Natural killer cell (primary cell): Measurements from ENCODE around the gene CAPN15. TPM values are rescaled to one million over a fixed set of nuclear protein-coding genes. Genes with fewer than 3 reads are reported as not detected.

ENCODE experiments used
- ATAC-seq, 3 donors: fragments of 150-1000 bp in 2 of 3; fragments of 200-7000 bp in 1 of 3; cut with Tn5 transposase; 1 replicate in 1 of 3; 2 replicates in 2 of 3; pipeline ENCODE4 v1.10.0; 2021; ENCODE audit warnings: mild to moderate bottlenecking in 2 of 3, moderate library complexity in 2 of 3
- DNase-seq, 2 donors: peaks; one replicate each; pipeline versions ENCODE4 v3.0.0 to v3.0.0-alpha.2; 2013 to 2021; ENCODE audit warnings: mixed read lengths in 1 of 2
- H3K27ac ChIP-seq: one replicate; pipeline ENCODE4 v1.5.1; 2013; ENCODE audit warnings: mild to moderate bottlenecking, low read length
- H3K27me3 ChIP-seq: one replicate; pipeline ENCODE4 v1.6.1; 2013; ENCODE audit warnings: low read length; ENCODE audit not compliant: control insufficient read depth, insufficient read depth
- H3K36me3 ChIP-seq: one replicate; pipeline ENCODE4 v1.6.1; 2013; ENCODE audit warnings: low read length; ENCODE audit not compliant: control insufficient read depth, insufficient read depth
- H3K4me1 ChIP-seq: one replicate; pipeline ENCODE4 v1.6.1; 2013; ENCODE audit warnings: low read length; ENCODE audit not compliant: control insufficient read depth, insufficient read depth
- H3K4me3 ChIP-seq: one replicate; pipeline ENCODE4 v1.5.1; 2013; ENCODE audit warnings: low read length
- H3K9me3 ChIP-seq: one replicate; pipeline ENCODE4 v1.6.1; 2013; ENCODE audit warnings: low read length; ENCODE audit not compliant: control insufficient read depth, insufficient read depth
- H3K27ac Mint-ChIP-seq, 2 donors: one replicate each; pipeline ENCODE4 v1.8.0; 2022; ENCODE audit warnings: mild to moderate bottlenecking in 2 of 2, mixed read lengths in 2 of 2, moderate library complexity in 1 of 2
- H3K27me3 Mint-ChIP-seq, 2 donors: one replicate each; pipeline ENCODE4 v1.8.0; 2022; ENCODE audit warnings: low read depth in 2 of 2, mixed read lengths in 2 of 2
- H3K36me3 Mint-ChIP-seq: one replicate; pipeline ENCODE4 v1.8.0; 2022; ENCODE audit warnings: mixed read lengths
- H3K4me1 Mint-ChIP-seq, 2 donors: one replicate each; pipeline ENCODE4 v1.8.0; 2022; ENCODE audit warnings: mixed read lengths in 2 of 2
- H3K4me3 Mint-ChIP-seq: one replicate; pipeline ENCODE4 v1.8.0; 2022; ENCODE audit warnings: mild to moderate bottlenecking, moderate library complexity, mixed read lengths
- H3K9me3 Mint-ChIP-seq, 2 donors: one replicate each; pipeline ENCODE4 v1.8.0; 2022; ENCODE audit warnings: mixed read lengths in 2 of 2
- WGBS: methylation state at CpG from one replicate; pipeline ENCODE4 v1.1.7; 2013; ENCODE audit warnings: missing lambda C conversion rate; ENCODE audit not compliant: insufficient coverage; 5-methylcytosine and 5-hydroxymethylcytosine counted together
- intact Hi-C: fragments of 100-400 bp; cut with micrococcal nuclease; formaldehyde crosslinking; loops from one replicate; pipeline ENCODE4 v1.14.2; 2022
- total RNA-seq, 4 donors: library from RNA; stranded (reverse); fragments of 120-200 nt in 1 of 4; gene quantifications; one replicate each; pipeline versions ENCODE4 v1.2.3 to v1.2.4, GENCODE V29; 2013 to 2022
- TF ChIP-seq, protein P1 (sequence below): fragments of 200-600 bp; IDR thresholded peaks from one replicate; pipeline ENCODE4 v1.8.0; 2022; ENCODE audit warnings: antibody characterized with exemption

CAPN15 gene
- total RNA-seq, 3 donors from 2014 or later (not counting 1 experiment from before 2014, with no cell fraction given) = 151 to 275 (median 186) TPM

DNA sequence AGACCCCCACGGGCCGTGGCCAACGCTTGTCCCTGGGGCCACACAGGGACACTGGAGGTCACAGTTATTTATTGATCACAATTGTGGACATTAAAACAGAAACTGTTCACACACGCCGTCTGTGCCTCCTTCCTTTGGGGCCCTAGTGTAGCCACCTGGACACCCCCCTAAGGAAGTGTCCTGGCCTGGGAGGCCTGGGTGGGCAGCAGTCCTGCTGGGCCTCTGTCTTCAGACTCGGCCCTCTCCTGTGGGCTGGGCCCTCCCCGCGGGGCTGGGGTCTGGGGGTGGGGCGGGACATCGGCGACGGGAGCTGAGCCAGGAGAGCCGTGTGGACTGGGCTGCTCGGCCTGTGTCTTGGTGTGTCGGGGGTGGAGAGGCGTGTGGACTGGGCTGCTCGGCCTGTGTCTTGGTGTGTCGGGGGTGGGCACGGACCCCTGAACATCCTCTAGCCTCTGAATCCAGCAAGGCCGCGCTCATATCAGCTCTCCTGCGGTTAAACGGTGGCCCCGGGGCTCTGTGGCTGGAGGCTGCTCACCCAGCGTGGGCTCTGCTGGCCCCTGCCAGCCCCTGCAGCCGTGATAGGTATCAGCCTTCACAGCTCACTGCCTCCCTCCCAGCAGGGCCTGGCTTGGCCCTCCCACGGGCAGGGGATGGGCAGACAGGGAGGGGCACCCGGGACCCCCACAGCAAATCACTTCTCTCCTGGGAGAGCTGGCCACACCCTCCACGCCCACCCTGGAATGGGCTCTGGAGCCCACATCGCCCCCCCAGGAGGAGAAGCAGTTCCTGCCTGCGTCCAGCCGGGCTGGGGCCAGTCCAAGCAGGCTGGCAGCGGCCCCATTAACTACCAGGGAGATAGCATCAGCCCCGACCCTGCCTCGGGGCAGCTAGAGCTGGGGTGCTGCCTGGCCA lies 38.2 kb downstream of the CAPN15 start:
- H3K36me3 Mint-ChIP-seq = no peaks in the 10 kb centered on the region
- Histone ChIP-seq H3K27me3 (peaks cover 5% of the 10 kb centered on the region), H3K4me1 (peaks cover 37% of the 10 kb centered on the region), H3K9me3 (no peaks in the 10 kb centered on the region), H3K36me3 (no peaks in the 10 kb centered on the region), H3K27ac (no peak overlapping the region), H3K4me3 (no peak overlapping the region)
- no peak overlapping the region for H3K4me3 Mint-ChIP-seq
- peaks cover 2 to 19% of the 10 kb centered on the region in 2 donors for H3K4me1 Mint-ChIP-seq
- TF ChIP-seq, protein P1, sequence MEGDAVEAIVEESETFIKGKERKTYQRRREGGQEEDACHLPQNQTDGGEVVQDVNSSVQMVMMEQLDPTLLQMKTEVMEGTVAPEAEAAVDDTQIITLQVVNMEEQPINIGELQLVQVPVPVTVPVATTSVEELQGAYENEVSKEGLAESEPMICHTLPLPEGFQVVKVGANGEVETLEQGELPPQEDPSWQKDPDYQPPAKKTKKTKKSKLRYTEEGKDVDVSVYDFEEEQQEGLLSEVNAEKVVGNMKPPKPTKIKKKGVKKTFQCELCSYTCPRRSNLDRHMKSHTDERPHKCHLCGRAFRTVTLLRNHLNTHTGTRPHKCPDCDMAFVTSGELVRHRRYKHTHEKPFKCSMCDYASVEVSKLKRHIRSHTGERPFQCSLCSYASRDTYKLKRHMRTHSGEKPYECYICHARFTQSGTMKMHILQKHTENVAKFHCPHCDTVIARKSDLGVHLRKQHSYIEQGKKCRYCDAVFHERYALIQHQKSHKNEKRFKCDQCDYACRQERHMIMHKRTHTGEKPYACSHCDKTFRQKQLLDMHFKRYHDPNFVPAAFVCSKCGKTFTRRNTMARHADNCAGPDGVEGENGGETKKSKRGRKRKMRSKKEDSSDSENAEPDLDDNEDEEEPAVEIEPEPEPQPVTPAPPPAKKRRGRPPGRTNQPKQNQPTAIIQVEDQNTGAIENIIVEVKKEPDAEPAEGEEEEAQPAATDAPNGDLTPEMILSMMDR = no peak
- DNase-seq = no peak
- WGBS = 86% methylated on average over 35 of the region's 35 CpGs
- no peak for ATAC-seq
- H3K27me3 Mint-ChIP-seq = no peaks in the 10 kb centered on the region
- intact Hi-C loops = no loop called here
- H3K27ac Mint-ChIP-seq = no peak overlapping the region
- no peaks in the 10 kb centered on the region for H3K9me3 Mint-ChIP-seq

DNA sequence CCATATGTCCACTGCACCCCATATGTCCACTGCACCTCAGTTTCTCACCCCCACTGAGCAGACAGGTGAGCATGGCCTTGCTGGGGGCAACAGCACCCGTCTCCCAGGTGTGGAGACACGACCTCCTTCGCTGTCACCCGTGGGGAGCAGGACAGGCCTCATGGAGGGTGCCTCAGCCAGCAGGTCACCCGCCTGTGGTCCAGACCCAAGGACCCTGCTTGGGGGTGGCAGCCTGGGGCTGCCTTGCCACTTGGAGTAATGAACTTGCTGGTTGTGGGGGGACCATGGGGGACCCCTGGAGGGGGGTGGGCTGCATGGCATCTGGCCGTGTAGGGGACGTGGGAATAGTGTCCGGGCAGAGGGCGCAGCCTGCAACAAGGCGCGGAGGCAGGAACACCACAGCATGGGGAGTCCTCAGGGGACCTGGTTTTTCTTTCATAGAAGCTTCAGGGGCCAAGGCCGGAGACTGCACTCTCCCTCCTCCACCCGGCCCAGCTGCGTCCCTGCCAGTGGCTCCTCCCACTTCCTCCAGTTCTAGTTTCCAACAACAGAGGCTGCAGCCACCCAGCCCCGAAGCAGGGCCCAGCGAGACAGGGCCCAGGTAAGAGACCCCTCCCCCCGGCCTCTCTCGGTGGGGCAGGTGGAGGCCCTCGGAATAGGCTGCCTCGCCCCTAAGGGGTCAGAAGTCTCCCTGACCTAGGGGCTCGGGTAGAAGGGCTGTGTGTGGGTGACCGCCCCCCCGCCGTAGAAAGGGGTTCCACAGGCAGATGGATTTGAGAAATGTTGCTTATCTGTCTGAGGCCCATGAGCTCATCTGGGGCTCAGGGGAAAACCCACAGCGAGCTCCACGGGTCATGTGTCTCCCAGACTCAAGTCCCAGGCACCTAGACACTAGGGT lies 39.2 kb downstream of the CAPN15 start, which contains the start of gene NHLRC4:
TSS of gene NHLRC4 (plus strand) at position 531 of the 898 bp plus-strand sequence. CDS start 1,043 bp downstream, outside the sequence.
- peaks cover 43% of the 10 kb centered on the region for H3K4me1 ChIP-seq
- 35% methylated on average over 26 of the region's 26 CpGs for WGBS
- TF ChIP-seq, protein P1 = no peak
- H3K4me3 Mint-ChIP-seq = peak within 1 kb of the TSS; percentile 42
- H3K9me3 Mint-ChIP-seq = no peaks in the 10 kb centered on the region
- ATAC-seq (peak in 2 of 3 donors; percentile 24 to 31), DNase-seq (peak in 1 of 2 donors; percentile 66)
- no peaks in the 10 kb centered on the region for H3K36me3 ChIP-seq
- no peaks in the 10 kb centered on the region for H3K27me3 Mint-ChIP-seq
- peak within 1 kb of the TSS; percentile 15 for H3K27ac ChIP-seq
- no peaks in the 10 kb centered on the region for H3K36me3 Mint-ChIP-seq
- H3K27me3 ChIP-seq = no peaks in the 10 kb centered on the region
- intact Hi-C loops = no loop called here
- peak within 1 kb of the TSS; percentile 26 to 69 for H3K27ac Mint-ChIP-seq
- peak within 1 kb of the TSS; percentile 23 for H3K4me3 ChIP-seq
- no peaks in the 10 kb centered on the region for H3K9me3 ChIP-seq
- H3K4me1 Mint-ChIP-seq = peaks cover 13 to 29% of the 10 kb centered on the region in 2 donors

DNA sequence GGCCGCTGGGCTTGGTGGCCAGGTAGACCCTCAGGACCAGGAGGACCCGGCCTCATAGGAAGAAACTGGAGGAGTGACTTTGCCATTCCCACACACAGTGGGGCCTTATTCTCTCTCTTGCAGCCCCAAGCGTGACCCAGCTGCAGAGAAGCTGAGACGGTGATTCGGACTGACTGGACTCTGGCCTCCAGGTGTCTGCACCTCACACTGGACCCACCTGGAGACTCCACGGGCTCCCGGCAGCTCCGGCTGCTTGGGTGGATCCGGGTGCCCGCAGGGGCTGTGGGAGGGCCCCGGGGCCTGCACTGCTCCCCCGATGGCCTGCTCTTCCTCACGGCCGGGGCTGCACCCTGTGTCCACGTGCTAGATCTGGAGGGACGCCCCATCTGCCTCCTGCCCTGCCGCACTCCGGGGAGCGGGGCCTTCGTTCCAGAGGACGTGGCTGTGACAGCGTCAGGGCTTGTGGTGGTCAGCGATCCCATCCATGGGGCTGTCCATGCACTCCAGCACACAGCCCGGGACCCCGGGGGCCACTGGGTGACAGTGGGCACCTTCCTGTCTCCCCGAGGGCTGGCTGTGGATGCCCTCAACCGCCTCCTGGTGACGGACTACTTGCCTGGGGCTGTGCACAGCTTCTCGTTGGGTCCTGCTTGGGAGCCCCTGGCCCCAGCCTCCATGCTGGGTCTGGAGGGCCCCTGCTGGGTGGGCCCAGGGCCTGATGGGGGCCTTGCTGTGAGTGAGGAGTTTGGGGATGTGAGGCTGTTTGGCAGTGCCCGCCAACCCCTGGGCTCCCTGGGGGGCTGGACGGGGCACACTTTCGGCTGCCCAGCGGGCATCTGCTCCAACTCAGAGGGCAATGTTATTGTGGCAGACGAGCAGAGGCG lies 40.1 kb downstream of the CAPN15 start:
- Histone ChIP-seq H3K4me1 (peaks cover 43% of the 10 kb centered on the region), H3K27me3 (no peaks in the 10 kb centered on the region), H3K36me3 (no peaks in the 10 kb centered on the region), H3K27ac (no peak overlapping the region), H3K4me3 (no peak overlapping the region), H3K9me3 (no peaks in the 10 kb centered on the region)
- no peak for ATAC-seq
- intact Hi-C loops = no loop called here
- WGBS = 95% methylated on average over 35 of the region's 35 CpGs
- Mint-ChIP-seq H3K27me3 (no peaks in the 10 kb centered on the region), H3K4me1 (peaks cover 16 to 33% of the 10 kb centered on the region in 2 donors), H3K36me3 (no peaks in the 10 kb centered on the region), H3K4me3 (peak overlapping the region; percentile 45), H3K9me3 (no peaks in the 10 kb centered on the region), H3K27ac (peak overlapping the region in 1 of 2 donors; percentile 26)
- TF ChIP-seq, protein P1 = no peak
- no peak for DNase-seq
